PC-3 (cell line): ENCODE data around the gene RABGAP1L.

Experiments used
- EZH2 ChIP-seq: fragments of 300-600 bp; sonication (generic); IDR thresholded peaks from one replicate; pipeline ENCODE4 v1.6.1; 2017; ENCODE audit warnings: antibody characterized with exemption, mild to moderate bottlenecking, low read length; ENCODE audit not compliant: unreplicated experiment
- EZH2phosphoT487 ChIP-seq: fragments of 300-600 bp; sonication (generic); IDR thresholded peaks from 2 replicates; pipeline ENCODE4 v1.6.1; 2018; ENCODE audit warnings: mild to moderate bottlenecking, antibody characterized with exemption, low read length, borderline replicate concordance
- TF ChIP-seq, protein P1 (sequence below): fragments of 300-600 bp; sonication (generic); conservative IDR thresholded peaks from 2 replicates; pipeline ENCODE4 v1.5.1; 2017; ENCODE audit warnings: antibody characterized with exemption, low read depth, mild to moderate bottlenecking, low read length

GRCh38 chr1:174723816-174724215 is 564.5 kb downstream of the RABGAP1L start:
- TF ChIP-seq EZH2 (no peak), EZH2phosphoT487 (no peak)
- TF ChIP-seq, protein P1, sequence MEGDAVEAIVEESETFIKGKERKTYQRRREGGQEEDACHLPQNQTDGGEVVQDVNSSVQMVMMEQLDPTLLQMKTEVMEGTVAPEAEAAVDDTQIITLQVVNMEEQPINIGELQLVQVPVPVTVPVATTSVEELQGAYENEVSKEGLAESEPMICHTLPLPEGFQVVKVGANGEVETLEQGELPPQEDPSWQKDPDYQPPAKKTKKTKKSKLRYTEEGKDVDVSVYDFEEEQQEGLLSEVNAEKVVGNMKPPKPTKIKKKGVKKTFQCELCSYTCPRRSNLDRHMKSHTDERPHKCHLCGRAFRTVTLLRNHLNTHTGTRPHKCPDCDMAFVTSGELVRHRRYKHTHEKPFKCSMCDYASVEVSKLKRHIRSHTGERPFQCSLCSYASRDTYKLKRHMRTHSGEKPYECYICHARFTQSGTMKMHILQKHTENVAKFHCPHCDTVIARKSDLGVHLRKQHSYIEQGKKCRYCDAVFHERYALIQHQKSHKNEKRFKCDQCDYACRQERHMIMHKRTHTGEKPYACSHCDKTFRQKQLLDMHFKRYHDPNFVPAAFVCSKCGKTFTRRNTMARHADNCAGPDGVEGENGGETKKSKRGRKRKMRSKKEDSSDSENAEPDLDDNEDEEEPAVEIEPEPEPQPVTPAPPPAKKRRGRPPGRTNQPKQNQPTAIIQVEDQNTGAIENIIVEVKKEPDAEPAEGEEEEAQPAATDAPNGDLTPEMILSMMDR: no peak
